ENCODE results near the gene REPIN1.

- TF ChIP-seq CTCF (IDR thresholded peaks at IDR 0.05) (no peak), POLR2A (IDR thresholded peaks at IDR 0.05) (peak in 1 of 2 donors; percentile 68)
These were observed 28.4 kb upstream of the REPIN1 start for GRCh38 chr7:150340024-150340749.

All from adrenal gland (tissue), 5 donors.